ENCODE data around the gene GCK. TPM values are rescaled to one million over a fixed set of nuclear protein-coding genes. Genes with fewer than 3 reads are reported as not detected.

Gene GCK
- total RNA-seq, 1 donor from 2014 or later: 0.79 TPM

GRCh38 chr7:44155191-44156185, 33.8 kb downstream of the GCK start:
- DNase-seq: no peak

- no peak for DNase-seq
Measured at GRCh38 chr7:44154703-44155102, 34.5 kb downstream of the GCK start.

DNA sequence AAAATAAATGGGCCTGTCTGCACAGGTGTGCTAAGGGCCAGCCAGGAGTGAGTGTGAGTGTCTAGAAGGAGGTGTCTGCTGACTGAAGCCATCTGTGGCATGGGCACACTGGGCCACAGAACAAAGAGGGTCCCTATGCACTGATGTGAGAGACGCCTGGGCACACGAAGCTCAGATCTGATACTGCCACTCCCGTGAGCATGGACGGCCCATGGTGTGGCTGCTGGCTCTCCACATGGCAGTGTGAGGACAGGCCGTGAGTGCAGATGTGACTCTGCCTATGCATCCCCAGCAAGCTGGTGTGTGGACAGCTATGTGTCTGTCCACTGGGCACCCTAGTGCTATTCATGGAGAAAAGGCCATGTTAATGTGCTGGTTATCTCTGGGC, 35.3 kb downstream of the GCK start:
- no peak for DNase-seq

DNA sequence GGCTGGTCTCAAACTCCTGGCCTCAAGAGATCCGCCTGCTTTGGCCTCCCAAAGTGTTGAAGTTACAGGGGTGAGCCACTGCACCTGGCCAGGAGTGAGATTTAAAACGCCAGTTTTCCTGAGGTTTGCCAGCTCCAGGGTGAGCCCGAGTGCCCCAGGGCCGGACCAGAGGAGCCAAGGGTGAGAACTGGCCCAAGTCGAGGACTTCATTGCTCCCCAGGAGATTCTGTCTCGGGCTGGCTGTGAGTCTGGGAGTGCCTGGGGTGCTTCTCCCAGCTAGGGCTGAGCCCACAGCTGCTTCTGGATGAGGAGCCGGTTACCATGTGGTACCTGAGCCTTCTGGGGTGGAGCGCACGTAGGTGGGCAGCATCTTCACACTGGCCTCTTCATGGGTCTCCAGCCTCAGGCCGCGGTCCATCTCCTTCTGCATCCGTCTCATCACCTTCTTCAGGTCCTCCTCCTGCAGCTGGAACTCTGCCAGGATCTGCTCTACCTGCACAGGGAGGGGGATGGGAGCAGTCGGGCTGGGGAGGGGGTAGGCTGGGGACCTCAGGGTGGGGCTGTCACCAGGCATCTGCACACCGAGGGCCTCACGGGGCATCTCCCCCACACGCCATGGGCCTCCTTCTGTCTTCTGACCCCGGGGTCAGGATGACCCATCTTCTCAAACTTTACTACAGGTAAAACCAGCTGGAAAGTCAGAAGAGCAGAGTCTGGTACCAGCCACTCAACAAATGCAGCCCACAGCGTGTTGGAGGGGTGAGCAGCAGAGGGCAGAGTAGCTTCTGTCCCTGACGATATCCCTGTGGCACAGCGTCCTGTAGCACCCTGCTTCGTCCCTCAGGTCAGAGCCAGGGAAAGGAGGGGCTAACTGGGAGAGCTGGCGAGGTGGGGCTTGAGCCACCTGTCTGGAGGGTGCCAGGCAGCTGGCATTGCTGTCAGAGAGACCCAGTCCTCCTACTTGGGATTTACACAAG, 36.0 kb downstream of the GCK start:
- no peak for DNase-seq

- no peak for DNase-seq
Measured at GRCh38 chr7:44151956-44152355, 37.3 kb downstream of the GCK start.

DNA sequence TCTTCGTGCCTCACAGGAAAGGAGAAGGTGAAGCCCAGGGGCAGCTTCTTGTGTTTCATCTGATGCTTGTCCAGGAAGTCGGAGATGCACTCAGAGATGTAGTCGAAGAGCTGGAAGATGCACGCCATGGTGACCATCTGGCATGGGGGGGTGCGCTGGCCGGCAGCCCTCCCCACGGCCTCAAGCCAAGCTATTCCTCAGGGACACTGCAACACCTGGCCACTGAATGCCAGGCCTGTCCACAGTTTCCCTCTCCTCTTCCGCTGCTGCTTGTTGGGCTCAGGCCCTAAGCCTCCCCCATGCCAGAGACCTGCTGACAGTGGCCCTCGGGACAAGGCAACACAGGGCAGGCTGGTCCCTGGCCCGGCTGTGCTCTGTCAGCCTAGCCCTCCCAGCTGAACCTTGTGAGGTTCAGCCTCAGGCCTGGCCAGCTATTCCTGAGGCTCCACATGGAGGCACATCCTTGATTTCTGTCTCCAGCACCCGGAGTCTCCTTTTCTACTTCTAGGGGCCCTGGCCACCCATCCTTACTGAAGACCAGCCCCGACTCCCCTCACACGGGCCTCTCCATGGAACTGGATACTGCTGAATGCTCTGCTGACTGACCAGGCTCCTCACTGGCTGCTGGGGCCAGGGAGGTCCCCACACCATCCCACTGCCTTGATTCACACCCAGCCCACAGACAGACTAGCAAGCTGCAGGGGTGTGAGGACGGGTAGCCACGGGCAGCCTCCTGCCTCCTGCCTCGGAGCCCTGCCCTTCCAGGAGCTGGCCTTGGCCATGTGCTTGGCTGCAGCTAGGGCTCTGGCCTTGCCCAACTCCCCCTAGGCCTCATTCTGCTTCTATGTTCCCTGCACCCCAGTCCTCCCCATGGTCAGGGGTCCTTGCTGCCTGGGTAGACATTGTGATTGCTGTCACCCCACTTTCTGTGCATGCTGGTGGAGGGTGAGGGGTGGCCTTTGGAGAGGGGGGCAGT, 38.0 kb downstream of the GCK start:
- DNase-seq: no peak

- no peak for DNase-seq
Measured at GRCh38 chr7:44150466-44150832, 38.8 kb downstream of the GCK start.

DNA sequence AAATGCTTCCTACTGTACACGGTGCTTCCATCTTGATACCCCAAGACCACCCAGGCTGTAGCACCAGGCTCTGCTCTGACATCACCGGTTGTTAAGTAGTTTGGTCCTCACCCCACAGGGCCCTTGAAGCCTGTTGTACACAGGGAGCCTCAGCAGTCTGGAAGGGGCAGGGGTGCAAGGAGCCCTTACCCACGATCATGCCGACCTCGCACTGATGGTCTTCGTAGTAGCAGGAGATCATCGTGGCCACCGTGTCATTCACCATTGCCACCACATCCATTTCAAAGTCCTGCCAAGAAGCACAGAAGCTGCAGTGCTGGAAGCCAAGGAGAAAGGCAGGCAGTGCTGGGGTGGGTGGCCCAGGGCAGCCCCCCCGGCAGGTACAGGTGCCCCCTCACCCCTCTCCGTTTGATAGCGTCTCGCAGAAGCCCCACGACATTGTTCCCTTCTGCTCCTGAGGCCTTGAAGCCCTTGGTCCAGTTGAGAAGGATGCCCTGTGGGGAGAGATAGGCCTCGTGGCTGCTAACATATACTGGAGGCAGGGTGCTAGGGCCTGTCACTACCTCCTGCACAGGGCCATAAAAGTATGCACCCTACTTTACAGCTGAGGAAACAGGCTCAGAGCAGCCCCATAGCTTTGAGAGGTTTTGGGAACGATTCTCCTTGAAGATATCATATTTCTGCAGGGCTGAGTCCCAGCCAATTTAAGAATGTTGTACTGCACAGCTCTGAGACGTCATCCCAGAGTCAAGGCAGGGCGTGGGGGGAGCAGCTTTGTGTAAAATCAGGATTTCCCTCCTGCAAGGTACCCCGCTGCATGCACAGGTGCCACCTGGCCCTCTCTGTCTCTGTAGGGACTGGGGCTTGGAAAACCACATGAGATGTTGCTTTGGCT, 39.4 kb downstream of the GCK start:
- DNase-seq: peak; percentile 16

DNA sequence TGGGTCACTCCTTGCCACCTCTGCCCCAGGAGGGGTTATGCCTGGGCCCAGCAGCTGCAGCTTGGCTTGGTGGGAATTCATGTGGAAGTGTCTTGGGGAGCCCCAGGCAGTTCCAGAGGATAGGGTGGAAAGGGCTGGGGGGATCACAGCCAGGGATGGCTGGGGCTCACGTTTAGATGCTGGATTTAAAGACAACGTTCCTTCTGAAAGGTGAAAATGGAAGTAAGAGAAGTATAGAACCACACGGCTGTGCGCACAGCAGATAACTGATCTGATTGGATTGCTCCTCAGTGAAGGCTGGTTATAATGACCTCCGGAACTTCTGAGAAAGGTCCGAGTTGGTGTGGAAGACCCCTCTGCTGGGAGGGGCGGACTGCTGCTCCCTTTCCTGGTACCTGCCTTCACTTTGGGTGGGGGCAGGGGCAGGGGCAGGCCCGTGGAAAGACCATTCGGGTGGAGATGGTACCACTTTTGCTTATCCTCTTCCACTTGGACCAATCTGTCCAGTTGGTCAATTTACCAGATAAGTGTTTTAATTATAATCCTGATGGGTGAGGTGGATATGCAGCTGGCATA, 40.2 kb downstream of the GCK start:
- no peak for DNase-seq

DNA sequence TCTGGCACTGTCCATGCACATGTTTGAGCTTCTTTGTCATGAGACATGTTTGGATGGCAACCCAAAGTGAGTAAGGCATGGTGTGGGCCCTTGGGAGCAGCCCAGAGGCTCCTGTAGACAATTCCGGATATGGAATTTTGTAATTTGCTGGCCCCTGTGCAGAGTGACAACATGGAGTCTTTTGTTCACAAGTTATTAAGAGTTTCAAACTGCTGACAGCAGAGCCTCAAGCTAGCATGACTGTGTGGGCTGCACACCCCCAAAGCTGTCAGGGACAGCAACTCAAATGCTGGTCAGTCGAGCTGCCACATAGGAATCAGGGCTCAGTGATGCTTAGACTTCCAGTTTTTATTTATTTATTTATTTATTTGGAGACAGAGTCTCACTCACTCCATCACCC, 41.1 kb downstream of the GCK start:
- DNase-seq: no peak

DNA sequence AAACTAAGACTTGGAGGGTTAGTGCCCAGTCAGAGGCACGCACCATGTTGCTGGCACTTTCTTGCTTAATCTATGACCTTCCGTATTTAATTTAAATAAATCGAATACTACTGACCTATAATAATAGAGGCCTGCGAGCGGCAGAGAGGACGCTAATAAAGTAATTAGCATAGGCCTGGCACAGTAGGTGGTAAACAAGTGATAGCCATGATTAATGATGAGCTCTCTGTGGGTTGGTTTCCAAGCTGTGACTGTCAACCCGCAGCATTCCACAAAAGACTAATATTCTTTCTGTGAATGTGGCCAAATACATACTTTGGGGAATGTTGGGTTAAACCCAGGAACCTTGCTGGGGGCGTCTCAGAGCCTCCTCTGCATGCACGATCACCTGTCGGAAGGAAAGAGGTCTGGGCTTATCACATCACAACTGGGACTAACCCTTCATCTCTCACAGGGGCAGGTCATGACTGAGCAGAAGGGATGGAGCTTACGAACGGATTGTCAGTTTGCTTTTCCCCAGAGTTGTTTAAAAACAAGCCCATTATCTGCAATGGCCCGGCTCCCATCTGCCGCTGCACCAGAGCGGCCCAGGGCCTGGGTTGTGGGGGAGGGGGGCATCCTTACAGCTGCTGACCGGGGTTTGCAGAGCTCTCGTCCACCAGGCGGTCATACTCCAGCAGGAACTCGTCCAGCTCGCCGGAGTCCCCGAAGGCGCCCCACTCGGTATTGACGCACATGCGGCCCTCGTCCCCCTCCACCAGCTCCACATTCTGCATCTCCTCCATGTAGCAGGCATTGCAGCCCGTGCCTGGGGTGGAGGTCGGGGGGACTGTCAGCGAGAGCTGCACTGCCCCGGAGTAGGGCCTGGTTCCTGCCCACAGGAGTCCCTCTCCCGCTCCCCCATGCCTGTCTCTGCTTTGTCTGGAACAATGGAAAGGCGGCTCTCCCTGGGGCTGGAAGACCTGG, 41.9 kb downstream of the GCK start:
- DNase-seq: no peak

GRCh38 chr7:44145969-44146911, 43.0 kb downstream of the GCK start:
- DNase-seq: peak; percentile 11

DNA sequence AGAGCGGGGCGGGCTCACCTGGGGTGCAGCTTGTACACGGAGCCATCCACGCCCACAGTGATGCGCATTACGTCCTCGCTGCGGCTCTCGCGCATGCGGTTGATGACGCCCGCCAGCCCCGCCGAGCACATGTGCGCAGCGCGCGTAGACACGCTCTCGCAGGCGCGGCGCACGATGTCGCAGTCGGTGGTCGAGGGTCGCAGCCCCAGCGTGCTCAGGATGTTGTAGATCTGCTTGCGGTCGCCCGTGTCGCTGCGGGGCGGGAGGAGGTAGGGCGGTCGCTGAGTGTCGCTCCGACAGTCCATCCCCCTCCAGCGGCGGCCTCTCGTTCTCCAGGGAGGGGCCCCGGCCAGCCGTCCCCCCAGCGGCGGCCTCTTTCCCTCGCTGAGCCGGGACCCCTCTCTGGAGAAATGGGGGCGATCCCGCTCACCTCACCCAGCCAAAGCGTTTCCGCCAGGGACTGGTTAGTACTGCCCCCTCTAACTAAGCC, 43.7 kb downstream of the GCK start:
- DNase-seq: no peak

DNA sequence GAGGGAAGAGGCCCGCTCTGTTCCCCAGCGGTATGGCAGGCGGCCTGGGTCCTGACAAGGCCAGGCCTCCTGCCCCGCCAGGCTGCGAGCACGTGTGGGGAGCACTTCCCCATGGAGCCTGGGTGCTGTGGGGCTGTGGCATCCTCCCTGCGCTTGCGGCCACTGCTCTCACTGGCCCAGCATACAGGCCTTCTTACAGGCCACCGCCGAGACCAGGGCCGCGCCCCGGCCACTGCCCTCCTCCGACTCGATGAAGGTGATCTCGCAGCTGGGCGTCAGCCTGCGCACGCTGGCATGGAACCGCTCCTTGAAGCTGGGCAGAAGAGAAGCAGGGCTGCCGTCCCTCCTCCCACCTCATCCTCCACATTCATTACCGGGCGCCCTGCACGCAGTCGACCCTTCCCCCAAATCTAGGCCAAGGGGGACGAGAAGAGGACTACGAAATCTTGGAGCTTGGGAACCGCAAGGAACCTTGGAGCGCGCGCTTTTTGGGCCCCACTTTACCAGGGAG, 44.2 kb downstream of the GCK start:
- no peak for DNase-seq

- no peak for DNase-seq
Measured at GRCh38 chr7:44144426-44144967, 44.7 kb downstream of the GCK start.

DNA sequence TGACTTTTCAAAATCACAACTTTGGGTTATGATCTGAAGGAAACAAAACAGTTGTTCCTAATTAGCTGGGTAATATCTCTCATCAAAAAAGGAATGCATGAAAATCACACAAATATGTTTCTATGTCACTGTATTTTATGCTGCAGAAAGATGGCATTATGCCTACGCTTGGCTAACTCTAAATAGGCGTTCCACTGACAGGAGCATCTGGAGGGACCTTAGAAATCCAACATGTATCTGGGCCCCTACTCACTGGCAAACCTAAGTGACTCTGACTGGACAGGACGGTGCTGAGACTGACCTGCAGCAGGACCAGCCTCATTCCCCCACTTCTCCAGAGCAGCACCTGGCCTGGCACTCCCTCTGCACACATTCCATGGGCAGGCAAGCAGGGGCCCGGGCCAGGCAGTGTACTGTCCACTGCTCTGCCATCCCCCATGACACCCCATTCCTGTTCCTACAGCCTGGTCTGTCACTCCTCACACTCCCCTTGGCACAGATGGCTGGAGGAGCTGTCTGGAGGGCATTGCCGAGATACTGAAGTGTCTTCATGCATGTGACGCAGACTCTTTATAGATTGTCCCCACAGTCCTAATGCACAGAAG, 45.5 kb downstream of the GCK start:
- DNase-seq: peak; percentile 17

DNA sequence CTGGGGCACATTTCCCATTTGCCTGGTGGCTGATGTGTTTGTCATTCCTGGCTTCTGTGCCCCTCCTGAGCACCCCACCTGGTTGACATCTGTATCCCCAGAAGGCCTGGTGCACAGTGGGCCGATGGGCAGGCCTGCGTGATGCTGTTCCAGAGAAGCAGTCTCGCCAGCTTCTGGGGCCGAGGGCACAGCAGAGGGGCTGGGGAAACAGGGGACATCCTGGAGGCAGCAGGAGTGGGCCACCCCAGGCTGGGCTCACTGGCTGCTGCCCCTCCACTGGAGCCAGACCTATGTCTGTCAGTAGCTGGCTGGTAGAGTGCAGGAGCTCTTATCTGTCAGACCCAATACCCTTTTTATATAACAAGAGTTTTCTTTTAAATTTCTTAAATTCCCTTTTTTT, 47.2 kb downstream of the GCK start:
- DNase-seq: no peak

All from skin of body (tissue), 2 donors.